Right ventricle myocardium superior (tissue), 1 donor: Measurements from ENCODE around the gene C1orf174. TPM values are rescaled to one million over a fixed set of nuclear protein-coding genes. Genes with fewer than 3 reads are reported as not detected.
A peak's percentile ranks its signal among the peaks of the same experiment; 100 is the strongest.

ENCODE experiments used
- ATAC-seq: fragments of 200-7000 bp; cut with Tn5 transposase; one replicate; pipeline ENCODE4 v1.9.1; 2020; ENCODE audit warnings: mild to moderate bottlenecking; ENCODE audit not compliant: poor library complexity
- DNase-seq: peaks from one replicate; pipeline ENCODE4 v3.0.0-alpha.2; 2020
- intact Hi-C: fragments of 100-400 bp; cut with DNase I; formaldehyde crosslinking; loops from one replicate; pipeline ENCODE4 v1.11.2; 2022
- total RNA-seq: library from RNA; stranded (reverse); fragmentation: NEBNext Ultra II Directional; extraction: Animal tissue kit (Norgen Biotek cat#: 25700); gene quantifications from one replicate; pipeline ENCODE4 v1.2.1, GENCODE V29; 2021
- donor health status: DM: no; HTN: yes; CAD: no; lungs with severe emphysema.

C1orf174 gene
- total RNA-seq, 1 donor from 2014 or later, result 12.6 TPM

- intact Hi-C loops, result no loop called here
- DNase-seq (no peak), ATAC-seq (no peak)
These were observed 2.6 kb upstream of the C1orf174 start for GRCh38 chr1:3902571-3903091.

- intact Hi-C loops, result no loop called here
- ATAC-seq (no peak), DNase-seq (peak; percentile 46)
These were observed 2.0 kb upstream of the C1orf174 start for GRCh38 chr1:3902111-3902511.

- peak; percentile 99 for DNase-seq
- intact Hi-C loops, result no loop called here
These were observed 977 bp upstream of the C1orf174 start for GRCh38 chr1:3900969-3901529.

GRCh38 chr1:3899754-3900149 lies 320 bp downstream of the C1orf174 start:
- ATAC-seq, result no peak
- DNase-seq, result no peak
- intact Hi-C loops, result no loop called here

More at GRCh38 chr1:3900969-3901529, 977 bp upstream of the C1orf174 start:
- peak; percentile 93 for ATAC-seq

GRCh38 chr1:3898994-3899753 lies 898 bp downstream of the C1orf174 start:
- intact Hi-C loops, result no loop called here
- ATAC-seq (no peak), DNase-seq (no peak)

- ATAC-seq, result no peak
- intact Hi-C loops, result no loop called here
- DNase-seq, result no peak
These were observed 1.7 kb downstream of the C1orf174 start for GRCh38 chr1:3898475-3898735.

GRCh38 chr1:3896396-3897000 lies 3.6 kb downstream of the C1orf174 start:
- no peak for ATAC-seq
- DNase-seq, result no peak
- intact Hi-C loops, result no loop called here

- intact Hi-C loops, result no loop called here
- DNase-seq (no peak), ATAC-seq (no peak)
These were observed 4.1 kb downstream of the C1orf174 start for GRCh38 chr1:3895951-3896325.

- intact Hi-C loops, result no loop called here
- DNase-seq, result no peak
- ATAC-seq, result no peak
These were observed 4.7 kb downstream of the C1orf174 start for GRCh38 chr1:3895279-3895950.

GRCh38 chr1:3894626-3895278 lies 5.3 kb downstream of the C1orf174 start:
- intact Hi-C loops, result no loop called here
- ATAC-seq, result no peak
- no peak for DNase-seq

- ATAC-seq (no peak), DNase-seq (no peak)
- intact Hi-C loops, result no loop called here
These were observed 6.9 kb downstream of the C1orf174 start for GRCh38 chr1:3893190-3893589.

GRCh38 chr1:3892748-3893147 lies 7.3 kb downstream of the C1orf174 start:
- DNase-seq, result peak; percentile 73

GRCh38 chr1:3891329-3891865 lies 8.7 kb downstream of the C1orf174 start:
- DNase-seq, result no peak
- intact Hi-C loops, result no loop called here
- no peak for ATAC-seq

More at GRCh38 chr1:3892748-3893147, 7.3 kb downstream of the C1orf174 start:
- ATAC-seq, result peak; percentile 57
- intact Hi-C loops, result no loop called here

GRCh38 chr1:3890389-3891328 lies 9.4 kb downstream of the C1orf174 start:
- DNase-seq, result no peak
- peak; percentile 36 for ATAC-seq
- intact Hi-C loops, result no loop called here

- ATAC-seq, result no peak
- intact Hi-C loops, result no loop called here
- DNase-seq, result no peak
These were observed 10.1 kb downstream of the C1orf174 start for GRCh38 chr1:3889936-3890335.

GRCh38 chr1:3888301-3888700 lies 11.8 kb downstream of the C1orf174 start:
- intact Hi-C loops, result no loop called here
- DNase-seq (no peak), ATAC-seq (no peak)

GRCh38 chr1:3886691-3887090 lies 13.4 kb downstream of the C1orf174 start:
- no peak for DNase-seq
- intact Hi-C loops, result no loop called here
- ATAC-seq, result no peak

GRCh38 chr1:3886106-3886670 lies 13.9 kb downstream of the C1orf174 start:
- no peak for ATAC-seq
- intact Hi-C loops, result no loop called here

More at GRCh38 chr1:3886106-3886670, 13.9 kb downstream of the C1orf174 start:
- no peak for DNase-seq
